Measurements from ENCODE around the gene ATP2B2. TPM values are rescaled to one million over a fixed set of nuclear protein-coding genes. Genes with fewer than 3 reads are reported as not detected.

The ATP2B2 gene
- total RNA-seq, 4 donors from 2014 or later: 0.42 to 2.0 (median 1.1) TPM

GRCh38 chr3:10524270-10524669 lies 18.9 kb upstream of the ATP2B2 start:
- 79 to 83% methylated on average over 7 of the region's 7 CpGs for WGBS, 2 donors
- Histone ChIP-seq H3K4me1 (no peaks in the 10 kb centered on the region), H3K9me3 (no peaks in the 10 kb centered on the region), H3K27me3 (peaks cover 0 to 5% of the 10 kb centered on the region in 2 donors), H3K27ac (no peak overlapping the region), H3K36me3 (no peaks in the 10 kb centered on the region), H3K4me3 (no peak overlapping the region)
- no peak for TF ChIP-seq CTCF (IDR thresholded peaks at IDR 0.05)
- no peak for TF ChIP-seq EP300 (IDR thresholded peaks at IDR 0.05)
- TF ChIP-seq POLR2A (IDR thresholded peaks at IDR 0.05): no peak
- no peak for DNase-seq (ENCODE audit: low spot score in 2 of 2)

DNA sequence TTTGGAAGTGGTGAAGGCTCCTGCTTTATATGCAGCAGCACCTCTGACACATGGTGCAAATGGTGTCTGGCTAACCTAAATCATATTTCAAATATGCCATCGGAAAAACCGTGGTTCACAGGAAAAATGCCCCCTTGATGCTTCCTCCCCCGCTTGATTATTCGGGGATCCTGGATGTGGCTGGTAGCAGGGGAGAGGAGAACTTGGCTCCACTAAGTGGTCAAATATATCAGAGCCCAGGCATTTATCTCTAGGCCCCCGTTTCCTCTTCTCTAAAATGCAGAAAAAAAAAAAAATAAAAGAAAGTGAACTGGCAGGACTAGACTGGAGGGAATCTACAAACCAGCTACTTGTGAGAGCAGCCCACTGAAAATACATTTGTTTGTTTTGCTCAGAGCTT lies 18.2 kb upstream of the ATP2B2 start:
- whole genome bisulfite sequencing, 2 donors: 50 to 54% methylated on average over 5 of the region's 5 CpGs
- no peak overlapping the region for H3K27ac ChIP-seq
- peaks cover 0 to 5% of the 10 kb centered on the region in 2 donors for H3K27me3 ChIP-seq
- TF ChIP-seq EP300 (IDR thresholded peaks at IDR 0.05): no peak
- TF ChIP-seq CTCF (IDR thresholded peaks at IDR 0.05): no peak
- TF ChIP-seq POLR2A (IDR thresholded peaks at IDR 0.05): no peak
- no peaks in the 10 kb centered on the region for H3K4me1 ChIP-seq
- H3K36me3 ChIP-seq: no peaks in the 10 kb centered on the region
- no peak for DNase-seq (ENCODE audit: low spot score in 2 of 2)
- no peak overlapping the region for H3K4me3 ChIP-seq
- no peaks in the 10 kb centered on the region for H3K9me3 ChIP-seq

DNA sequence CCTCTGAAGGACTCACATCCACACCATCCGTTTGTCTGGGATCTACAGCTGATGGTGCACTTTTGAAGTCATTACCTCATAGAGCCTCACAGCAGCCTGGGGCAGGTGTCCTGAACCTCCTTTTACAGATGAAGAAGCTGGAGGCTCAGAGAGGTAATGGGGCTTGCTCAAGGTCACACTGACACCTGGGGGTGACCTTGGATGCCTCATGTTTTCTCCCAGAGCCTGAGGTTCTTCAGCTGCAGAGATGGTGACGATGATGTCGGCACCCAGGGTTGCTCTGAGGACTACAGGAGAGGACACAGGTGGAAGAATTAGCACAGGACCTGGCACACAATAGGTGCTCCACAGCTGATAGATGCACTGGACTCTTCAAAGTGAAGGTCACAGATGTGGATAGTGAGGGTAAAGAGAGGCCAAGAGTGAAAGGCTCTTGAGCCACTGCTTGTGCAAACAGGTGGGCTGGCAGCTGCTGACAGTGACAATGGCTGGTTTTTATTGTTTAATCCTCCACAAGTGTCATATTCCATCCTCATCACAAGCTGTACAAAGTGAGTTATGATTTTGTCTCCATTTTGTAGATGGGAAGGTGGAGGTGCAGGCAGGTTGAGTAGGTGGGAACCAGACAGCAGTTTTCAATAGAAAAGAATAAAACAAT lies 17.4 kb upstream of the ATP2B2 start:
- Histone ChIP-seq H3K4me1 (no peaks in the 10 kb centered on the region), H3K9me3 (no peaks in the 10 kb centered on the region), H3K27me3 (peaks cover 0 to 5% of the 10 kb centered on the region in 2 donors), H3K36me3 (no peaks in the 10 kb centered on the region), H3K27ac (no peak overlapping the region), H3K4me3 (no peak overlapping the region)
- TF ChIP-seq EP300 (IDR thresholded peaks at IDR 0.05): no peak
- no peak for TF ChIP-seq POLR2A (IDR thresholded peaks at IDR 0.05)
- no peak for TF ChIP-seq CTCF (IDR thresholded peaks at IDR 0.05)
- no peak for DNase-seq (ENCODE audit: low spot score in 2 of 2)
- 82 to 85% methylated on average over 3 of the region's 3 CpGs for WGBS, 2 donors

GRCh38 chr3:10521772-10522441 lies 16.5 kb upstream of the ATP2B2 start:
- 69 to 70% methylated on average over 6 of the region's 6 CpGs for whole genome bisulfite sequencing, 2 donors
- no peak overlapping the region for H3K4me3 ChIP-seq
- H3K9me3 ChIP-seq: no peaks in the 10 kb centered on the region
- no peak for TF ChIP-seq POLR2A (IDR thresholded peaks at IDR 0.05)
- no peak for TF ChIP-seq CTCF (IDR thresholded peaks at IDR 0.05)
- no peak for TF ChIP-seq EP300 (IDR thresholded peaks at IDR 0.05)
- no peak for DNase-seq (ENCODE audit: low spot score in 2 of 2)
- H3K27ac ChIP-seq: no peak overlapping the region
- H3K4me1 ChIP-seq: no peaks in the 10 kb centered on the region
- peaks cover 0 to 5% of the 10 kb centered on the region in 2 donors for H3K27me3 ChIP-seq
- H3K36me3 ChIP-seq: no peaks in the 10 kb centered on the region

- TF ChIP-seq CTCF (IDR thresholded peaks at IDR 0.05) (no peak), POLR2A (IDR thresholded peaks at IDR 0.05) (no peak), EP300 (IDR thresholded peaks at IDR 0.05) (no peak)
- Histone ChIP-seq H3K27ac (no peak overlapping the region), H3K4me3 (no peak overlapping the region), H3K36me3 (no peaks in the 10 kb centered on the region), H3K27me3 (peaks cover 0 to 5% of the 10 kb centered on the region in 2 donors), H3K9me3 (no peaks in the 10 kb centered on the region), H3K4me1 (no peaks in the 10 kb centered on the region)
- 52 to 70% methylated on average over 4 of the region's 4 CpGs for WGBS, 2 donors
- DNase-seq (ENCODE audit: low spot score in 2 of 2): no peak
Measured at GRCh38 chr3:10520072-10520471, 14.7 kb upstream of the ATP2B2 start.

All from tibial nerve (tissue), 4 donors.